ENCODE results near the gene SESN3.

- TF ChIP-seq POLR2AphosphoS5 (IDR thresholded peaks at IDR 0.05; ENCODE audit: insufficient read depth in 1 of 2, low read depth in 1 of 2), result no peak
- no peak for TF ChIP-seq CTCF (IDR thresholded peaks at IDR 0.05)
- no peak for TF ChIP-seq POLR2A (IDR thresholded peaks at IDR 0.05)
These were observed 16.2 kb upstream of the SESN3 start for GRCh38 chr11:95247127-95247684.

Data from vagina (tissue), 2 donors.